Ovary (tissue), 9 donors: ENCODE measurements around the gene TCF12. TPM values are rescaled to one million over a fixed set of nuclear protein-coding genes. Genes with fewer than 3 reads are reported as not detected.
A peak's percentile ranks its signal among the peaks of the same experiment; 100 is the strongest.

Experiments used
- DNase-seq, 5 donors: peaks; one replicate each; pipeline ENCODE4 v3.0.0-alpha.2; 2019 to 2020
- H3K27ac ChIP-seq, 2 donors: fragments of 200-600 bp; one replicate each; pipeline versions ENCODE4 v1.5.1 to v1.8.0; 2019 to 2022
- H3K27me3 ChIP-seq: fragments of 200-600 bp; one replicate; pipeline ENCODE4 v1.8.0; 2022
- H3K36me3 ChIP-seq: fragments of 200-600 bp; sonication (generic); one replicate; pipeline ENCODE4 v1.5.1; 2019
- H3K4me1 ChIP-seq: one replicate; pipeline ENCODE4 v1.8.1; 2013; ENCODE audit warnings: mild to moderate bottlenecking, moderate library complexity; ENCODE audit not compliant: insufficient read depth
- H3K4me3 ChIP-seq: fragments of 200-600 bp; sonication (generic); one replicate; pipeline ENCODE4 v1.5.1; 2017
- H3K9me3 ChIP-seq, 2 donors: fragments of 200-600 bp in 1 of 2; sonication (generic) in 1 of 2; one replicate each; pipeline versions ENCODE4 v1.5.1 to v1.8.1; 2013 to 2019; ENCODE audit warnings: mild to moderate bottlenecking in 1 of 2, moderate library complexity in 1 of 2
- CTCF ChIP-seq, 3 donors: fragments of 450-650 bp in 2 of 3; fragments of 200-600 bp in 1 of 3; IDR thresholded peaks; one replicate each; pipeline versions ENCODE4 v1.5.1 to v1.8.0; 2016 to 2022; ENCODE audit warnings: antibody characterized with exemption in 3 of 3, mild to moderate bottlenecking in 1 of 3
- EP300 ChIP-seq: sonication (generic); formaldehyde crosslinking; IDR thresholded peaks from one replicate; pipeline ENCODE4 v1.6.1; 2017; ENCODE audit warnings: antibody characterized with exemption
- POLR2A ChIP-seq: fragments of 450-650 bp; IDR thresholded peaks from one replicate; pipeline ENCODE4 v1.6.1; 2017; ENCODE audit warnings: antibody characterized with exemption, mild to moderate bottlenecking, moderate library complexity
- WGBS, 3 donors: extraction: QIAGEN DNeasy Blood & Tissue Kit in 1 of 3; methylation state at CpG; one replicate each; pipeline versions ENCODE4 v1.1.5 to v1.1.7; 2013 to 2017; 5-methylcytosine and 5-hydroxymethylcytosine counted together
- intact Hi-C, 4 donors: fragments of 100-400 bp; cut with DNase I; formaldehyde crosslinking; loops; one replicate each; pipeline versions ENCODE4 v1.11.0 to v1.15.1; 2022 to 2023
- polyA plus RNA-seq, 2 donors: library from polyadenylated mRNA; stranded (reverse); fragments of 200-250 nt in 1 of 2; fragments of 350-450 nt in 1 of 2; fragmentation: Illumina TruSeq in 1 of 2; extraction: RNeasy Lipid Tissue Mini Kit (QIAGEN cat#74804) in 1 of 2; gene quantifications; one replicate each; pipeline ENCODE4 v1.2.3, GENCODE V29; 2013 to 2014
- total RNA-seq, 7 donors: library from RNA; depleted of rRNA in 2 of 7; stranded (reverse); fragments of >200 nt in 2 of 7; fragmentation: NEBNext Ultra II Directional in 3 of 7; extraction: Animal tissue kit (Norgen Biotek cat#: 25700) in 3 of 7; gene quantifications; one replicate each; pipeline versions ENCODE4 v1.1.0 to v1.2.4, GENCODE V29; 2016 to 2023
- donor health status: DM: no; HTN: no; CAD: no; lungs with moderate emphysema.
- donor health status: DM: no; HTN: no; CAD: no.
- donor health status: Bipolar disorder and iron deficiency.
- donor health status: DM: yes; HTN: yes; CAD: no.
- donor health status: DM: no; HTN: no; CAD: no.
- donor health status: DM: yes; HTN: yes; CAD: no.

The TCF12 gene
- total and polyA plus RNA-seq, 9 donors, result 28.6 to 150 (median 116) TPM

DNA sequence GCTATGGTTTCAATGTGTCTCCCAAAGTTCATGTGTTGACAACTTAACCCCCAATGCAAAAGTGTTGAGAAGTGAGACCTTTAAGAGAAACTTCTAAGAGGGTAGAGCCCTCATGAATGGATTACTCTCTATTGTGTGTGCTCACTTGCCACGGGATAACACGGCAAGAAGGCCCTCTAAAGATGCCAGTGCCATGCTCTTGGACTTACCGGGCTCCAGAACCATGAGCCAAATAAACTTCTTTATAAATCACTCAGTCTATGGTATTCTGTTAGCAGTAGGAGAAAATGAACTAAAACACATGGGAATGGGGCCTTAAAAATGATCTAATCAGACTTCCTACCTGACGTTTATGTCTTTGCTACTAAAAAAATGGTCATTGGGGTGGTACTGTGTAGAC lies 2.6 kb upstream of the TCF12 start:
- intact Hi-C loops, result loop anchor here in 2 of 4 donors (10.0 kb wide), 3 partner anchors 219 to 421 kb away; no protein-coding TSS in a partner anchor
- no peak for TF ChIP-seq CTCF (IDR thresholded peaks at IDR 0.05)
- TF ChIP-seq POLR2A, result no peak
- no peak for TF ChIP-seq EP300
- Histone ChIP-seq H3K27me3 (no peaks in the 10 kb centered on the region), H3K4me3 (no peak overlapping the region), H3K27ac (no peak overlapping the region), H3K4me1 (peaks cover 8% of the 10 kb centered on the region), H3K36me3 (no peaks in the 10 kb centered on the region), H3K9me3 (no peaks in the 10 kb centered on the region)
- 85 to 92% (median 92%) methylated on average over 4 of the region's 4 CpGs for WGBS, 3 donors
- DNase-seq, result no peak

DNA sequence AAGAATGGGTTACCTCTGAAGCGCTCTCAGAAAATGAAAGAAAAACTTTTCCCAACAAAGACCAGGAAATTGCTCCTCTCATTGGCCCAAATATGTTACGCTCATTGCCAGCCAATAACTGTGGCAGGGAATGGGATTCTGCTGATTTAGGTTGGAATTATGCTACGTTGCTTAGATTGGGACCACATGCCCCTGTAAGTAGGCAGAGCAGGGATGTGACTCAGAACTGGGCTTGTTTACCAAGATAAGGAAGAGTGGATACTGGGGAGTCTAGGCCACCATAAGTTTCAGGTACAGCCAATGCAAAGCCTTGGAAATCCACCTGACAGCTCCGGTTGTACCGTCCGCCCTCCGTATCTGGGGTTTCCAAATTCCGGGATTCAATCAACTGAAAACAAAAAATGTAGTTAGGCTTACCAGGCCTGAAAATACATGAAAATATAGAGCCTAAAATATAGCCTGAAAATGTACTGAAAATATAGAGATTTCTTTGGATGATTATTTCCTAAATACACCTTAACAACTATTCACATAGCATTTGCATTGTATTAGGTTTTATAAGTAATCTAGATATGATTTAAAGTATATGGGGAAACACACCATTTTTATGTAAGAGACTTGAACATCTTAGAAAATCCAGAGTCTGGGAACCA lies 1.5 kb upstream of the TCF12 start:
- intact Hi-C loops, result loop anchor here in 2 of 4 donors (10.0 kb wide), 3 partner anchors 218 to 422 kb away; no protein-coding TSS in a partner anchor
- no peaks in the 10 kb centered on the region for H3K36me3 ChIP-seq
- no peaks in the 10 kb centered on the region for H3K27me3 ChIP-seq
- WGBS, 3 donors, result 96 to 98% (median 96%) methylated on average over 8 of the region's 8 CpGs
- no peak for DNase-seq
- peaks cover 8% of the 10 kb centered on the region for H3K4me1 ChIP-seq
- peak overlapping the region in 1 of 2 donors; percentile 97 for H3K27ac ChIP-seq
- TF ChIP-seq EP300 (no peak), POLR2A (no peak), CTCF (IDR thresholded peaks at IDR 0.05) (no peak)
- H3K4me3 ChIP-seq, result peak overlapping the region; percentile 96
- H3K9me3 ChIP-seq, result no peaks in the 10 kb centered on the region

DNA sequence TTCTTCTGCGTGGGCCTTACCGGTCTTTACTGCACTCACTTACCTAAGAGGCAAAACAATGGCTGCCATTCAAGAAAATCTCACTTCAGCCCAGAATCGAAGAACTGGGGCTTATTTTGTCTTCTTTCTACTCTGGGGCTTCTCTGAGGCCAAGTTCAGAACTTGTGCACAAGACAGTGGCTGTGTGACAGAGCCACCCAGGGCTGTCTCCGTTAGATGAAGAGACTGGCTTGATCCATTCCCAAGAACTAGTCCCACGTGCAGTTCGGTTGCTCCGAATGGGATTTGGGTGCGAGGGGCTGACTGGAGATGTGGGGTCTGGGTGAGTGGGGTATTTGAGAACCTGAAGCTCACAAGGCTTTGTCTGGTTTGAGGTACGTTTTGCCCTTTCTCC lies 795 bp upstream of the TCF12 start:
- Histone ChIP-seq H3K36me3 (no peaks in the 10 kb centered on the region), H3K9me3 (no peaks in the 10 kb centered on the region), H3K4me1 (peaks cover 8% of the 10 kb centered on the region), H3K27ac (peak overlapping the region; percentile 95 to 97), H3K4me3 (peak overlapping the region; percentile 96), H3K27me3 (no peaks in the 10 kb centered on the region)
- TF ChIP-seq POLR2A (no peak), EP300 (no peak), CTCF (IDR thresholded peaks at IDR 0.05) (no peak)
- DNase-seq, result peak in 1 of 5 donors; percentile 35
- intact Hi-C loops, result loop anchor here in 3 of 4 donors (1.0 to 10.0 kb wide), 5 partner anchors 30 to 423 kb away; no protein-coding TSS in a partner anchor
- 11 to 19% (median 12%) methylated on average over 9 of the region's 9 CpGs for WGBS, 3 donors

DNA sequence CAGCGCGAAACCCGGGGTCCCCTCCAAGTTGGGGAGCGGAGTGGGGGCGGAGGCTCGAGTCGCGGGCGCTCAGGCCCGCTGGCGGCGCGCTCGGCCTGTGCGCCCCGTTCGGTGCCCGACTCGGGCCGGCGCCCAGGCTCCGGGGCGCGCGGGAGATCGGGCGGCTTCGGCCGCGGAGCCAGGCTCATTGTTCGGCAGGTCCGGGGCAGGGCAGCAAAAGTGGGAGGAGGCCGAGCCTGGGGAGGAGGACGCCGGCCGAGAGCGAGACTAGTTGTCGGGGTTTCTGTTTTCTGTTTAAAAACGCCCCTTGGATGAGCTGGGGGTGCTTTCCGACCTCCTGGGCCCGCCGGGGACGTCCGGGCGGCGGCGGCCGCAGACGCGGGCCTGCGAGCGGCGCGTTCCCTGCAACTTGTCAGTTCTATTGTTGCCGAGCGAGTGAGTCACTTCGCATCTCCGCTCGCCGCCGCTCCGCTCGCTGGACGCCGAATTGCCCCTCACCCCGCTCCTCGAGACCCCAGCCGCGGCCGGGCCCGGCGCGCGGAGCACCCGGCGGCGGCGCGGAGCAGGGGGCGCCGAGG lies 676 bp downstream of the TCF12 start:
- intact Hi-C loops, result loop anchor here in 2 of 4 donors (2.0 to 10.0 kb wide), 4 partner anchors 32 to 424 kb away; no protein-coding TSS in a partner anchor
- WGBS, 3 donors, result 0% methylated on average over 19 to 81 of the region's 81 CpGs
- peak overlapping the region; percentile 96 for H3K4me3 ChIP-seq

More for the DNA sequence above, 676 bp downstream of the TCF12 start:
- peak; percentile 51 to 73 (median 63) for DNase-seq
- H3K9me3 ChIP-seq, result no peaks in the 10 kb centered on the region
- H3K27me3 ChIP-seq, result no peaks in the 10 kb centered on the region
- no peak for TF ChIP-seq CTCF (IDR thresholded peaks at IDR 0.05)
- no peak for TF ChIP-seq POLR2A
- no peak for TF ChIP-seq EP300
- peaks cover 3% of the 10 kb centered on the region for H3K4me1 ChIP-seq
- H3K27ac ChIP-seq, result peak overlapping the region; percentile 95 to 97
- no peaks in the 10 kb centered on the region for H3K36me3 ChIP-seq
